Measurements from ENCODE around the gene CACNA1G.
A peak's percentile ranks its signal among the peaks of the same experiment; 100 is the strongest.

Gene CACNA1G

DNA sequence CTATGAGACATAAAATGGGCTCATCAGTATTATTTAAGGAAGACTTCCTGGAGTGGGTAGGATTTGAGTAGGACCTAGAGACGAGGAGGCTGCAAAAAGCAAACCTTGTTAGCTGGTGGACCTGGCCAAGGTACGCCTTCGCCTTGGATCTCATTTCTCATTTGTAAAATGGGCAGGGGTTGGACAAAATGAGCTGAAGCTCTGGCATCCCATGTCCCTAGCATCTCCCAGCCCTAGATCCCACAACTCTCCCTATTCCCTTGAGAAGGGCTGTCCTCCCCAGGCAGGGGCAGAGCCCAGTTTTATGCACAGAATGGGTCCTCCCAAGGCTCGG lies 13.8 kb upstream of the CACNA1G start:
- TF ChIP-seq CTCF (IDR thresholded peaks at IDR 0.05; ENCODE audit: borderline replicate concordance, extremely low read depth, low read length, poor library complexity, severe bottlenecking) (no peak), EZH2 (IDR thresholded peaks at IDR 0.05; ENCODE audit: borderline replicate concordance, low read depth, low read length, severe bottlenecking) (no peak)
- Histone ChIP-seq H3K79me2 (ENCODE audit: insufficient read depth, low read length) (no peaks in the 10 kb centered on the region), H3K9ac (ENCODE audit: low read depth, low read length) (peak overlapping the region; percentile 66), H3K4me2 (ENCODE audit: insufficient read depth, low read length) (peak overlapping the region; percentile 71), H3K36me3 (ENCODE audit: insufficient read depth, low read length) (no peaks in the 10 kb centered on the region), H3K27me3 (ENCODE audit: insufficient read depth, low read length, poor library complexity) (no peaks in the 10 kb centered on the region), H4K20me1 (ENCODE audit: insufficient read depth, low read length) (no peaks in the 10 kb centered on the region), H3K9me3 (ENCODE audit: insufficient read depth, low read length, severe bottlenecking) (no peaks in the 10 kb centered on the region), H3K27ac (ENCODE audit: low read length) (no peak overlapping the region), H3K4me1 (ENCODE audit: insufficient read depth, low read length) (peaks cover 29% of the 10 kb centered on the region), H2AFZ (ENCODE audit: low read depth, low read length) (peak overlapping the region; percentile 24; the same call in 1 of the 2 replicates), H3K4me3 (ENCODE audit: low read depth in 1 of 2, low read length in 2 of 2) (peak overlapping the region in 1 of 2 experiments; percentile 59; a peak in 2 of 4 replicates)
- no peak for DNase-seq
- ATAC-seq (ENCODE audit: insufficient read depth, low read depth), result no peak

DNA sequence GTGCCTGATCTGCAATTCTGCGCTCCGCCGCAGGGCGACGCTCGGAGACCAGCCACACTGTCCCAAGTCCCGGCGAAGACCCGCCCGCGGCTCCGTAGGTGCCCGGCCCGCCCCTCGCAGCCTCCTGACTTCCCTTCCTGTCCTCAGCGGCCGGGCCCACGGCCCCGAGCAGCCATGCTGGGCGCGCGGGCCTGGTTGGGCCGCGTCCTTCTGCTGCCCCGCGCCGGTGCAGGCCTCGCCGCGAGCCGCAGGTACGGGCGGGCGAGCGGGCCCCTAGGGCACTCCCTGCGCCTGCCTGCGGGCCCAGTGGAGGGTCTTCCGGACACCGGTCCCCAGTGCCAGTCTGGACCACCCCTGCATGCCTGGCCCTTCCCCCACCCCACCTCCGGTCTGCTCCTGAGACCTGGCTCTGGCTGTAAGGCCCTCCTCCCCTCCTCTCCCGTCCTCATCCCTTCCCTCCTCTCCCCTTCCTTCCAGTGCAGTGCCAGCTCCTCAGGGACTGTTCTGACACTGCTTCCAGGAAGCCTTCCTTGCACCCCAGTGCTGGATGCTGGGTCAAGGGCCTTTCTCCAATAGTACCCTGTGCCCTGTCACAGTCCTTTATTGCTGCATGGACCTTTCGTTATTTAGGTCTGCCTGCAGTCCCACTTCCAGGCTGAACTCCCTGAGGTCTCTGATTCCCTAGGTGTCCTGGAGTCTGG lies 13.3 kb upstream of the CACNA1G start, which contains the start of gene SPATA20:
Gene SPATA20, plus strand, starts transcription at position 140 of the 701 bp plus-strand sequence. Its CDS starts 35 bp downstream, at position 175.
- Histone ChIP-seq H3K9me3 (ENCODE audit: insufficient read depth, low read length, severe bottlenecking) (no peaks in the 10 kb centered on the region), H2AFZ (ENCODE audit: low read depth, low read length) (peak within 1 kb of the TSS; percentile 74), H3K27me3 (ENCODE audit: insufficient read depth, low read length, poor library complexity) (no peaks in the 10 kb centered on the region), H3K9ac (ENCODE audit: low read depth, low read length) (peak within 1 kb of the TSS; percentile 66), H3K27ac (ENCODE audit: low read length) (peak within 1 kb of the TSS; percentile 58), H3K4me3 (ENCODE audit: low read depth in 1 of 2, low read length in 2 of 2) (peak within 1 kb of the TSS; percentile 16 to 59; a peak in 3 of 4 replicates), H3K36me3 (ENCODE audit: insufficient read depth, low read length) (no peaks in the 10 kb centered on the region), H4K20me1 (ENCODE audit: insufficient read depth, low read length) (no peaks in the 10 kb centered on the region), H3K4me1 (ENCODE audit: insufficient read depth, low read length) (peaks cover 26% of the 10 kb centered on the region), H3K79me2 (ENCODE audit: insufficient read depth, low read length) (no peaks in the 10 kb centered on the region), H3K4me2 (ENCODE audit: insufficient read depth, low read length) (peak within 1 kb of the TSS; percentile 71)
- peak; percentile 87 for ATAC-seq (ENCODE audit: insufficient read depth, low read depth)
- TF ChIP-seq CTCF (IDR thresholded peaks at IDR 0.05; ENCODE audit: borderline replicate concordance, extremely low read depth, low read length, poor library complexity, severe bottlenecking) (peak; percentile 93), EZH2 (IDR thresholded peaks at IDR 0.05; ENCODE audit: borderline replicate concordance, low read depth, low read length, severe bottlenecking) (no peak)
- peak; percentile 84 for DNase-seq

DNA sequence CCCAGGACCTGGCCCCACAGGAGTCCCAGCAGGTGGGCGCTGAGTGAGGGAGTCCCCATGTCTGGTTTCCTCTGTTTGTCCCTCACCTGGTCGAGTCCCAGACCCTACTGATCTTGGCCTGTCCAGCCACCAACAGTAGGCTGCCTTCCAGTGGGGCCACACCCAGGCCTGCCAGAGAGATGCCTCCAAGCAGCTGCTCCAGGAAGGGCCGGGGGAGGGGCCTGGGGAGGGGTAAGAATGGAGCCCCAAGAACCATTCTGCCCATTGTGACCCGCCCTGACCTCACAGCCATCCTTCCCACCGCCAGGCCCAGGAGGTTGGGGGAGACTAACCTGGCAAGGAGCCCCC lies 12.8 kb upstream of the CACNA1G start:
- no peaks in the 10 kb centered on the region for H3K9me3 ChIP-seq (ENCODE audit: insufficient read depth, low read length, severe bottlenecking)
- no peaks in the 10 kb centered on the region for H4K20me1 ChIP-seq (ENCODE audit: insufficient read depth, low read length)
- peak overlapping the region in 1 of 2 experiments; percentile 59; a peak in 2 of 4 replicates for H3K4me3 ChIP-seq (ENCODE audit: low read depth in 1 of 2, low read length in 2 of 2)
- no peaks in the 10 kb centered on the region for H3K36me3 ChIP-seq (ENCODE audit: insufficient read depth, low read length)
- TF ChIP-seq CTCF (IDR thresholded peaks at IDR 0.05; ENCODE audit: borderline replicate concordance, extremely low read depth, low read length, poor library complexity, severe bottlenecking), result no peak
- no peak for TF ChIP-seq EZH2 (IDR thresholded peaks at IDR 0.05; ENCODE audit: borderline replicate concordance, low read depth, low read length, severe bottlenecking)
- H2AFZ ChIP-seq (ENCODE audit: low read depth, low read length), result peak overlapping the region; percentile 74
- DNase-seq (no peak), ATAC-seq (ENCODE audit: insufficient read depth, low read depth) (no peak)
- H3K79me2 ChIP-seq (ENCODE audit: insufficient read depth, low read length), result no peaks in the 10 kb centered on the region
- H3K9ac ChIP-seq (ENCODE audit: low read depth, low read length), result peak overlapping the region; percentile 66
- H3K27ac ChIP-seq (ENCODE audit: low read length), result peak overlapping the region; percentile 58; the same call in 1 of the 2 replicates
- H3K4me1 ChIP-seq (ENCODE audit: insufficient read depth, low read length), result peaks cover 21% of the 10 kb centered on the region
- H3K4me2 ChIP-seq (ENCODE audit: insufficient read depth, low read length), result peak overlapping the region; percentile 71
- H3K27me3 ChIP-seq (ENCODE audit: insufficient read depth, low read length, poor library complexity), result no peaks in the 10 kb centered on the region
